ENCODE results near the gene LRRN4. TPM values are rescaled to one million over a fixed set of nuclear protein-coding genes. Genes with fewer than 3 reads are reported as not detected.

The LRRN4 gene
- total RNA-seq, 1 experiment from 2014 or later = 0.72 TPM

- ChIA-PET POLR2A (ENCODE audit: unreplicated experiment) (no interaction called here), CTCF (no interaction called here)
- H3K79me2 ChIP-seq (ENCODE audit: low read depth) = no peaks in the 10 kb centered on the region
- H3K4me3 ChIP-seq = no peak overlapping the region
- H3K27ac ChIP-seq = no peak overlapping the region
- no peaks in the 10 kb centered on the region for H3F3A ChIP-seq (ENCODE audit: insufficient read depth, low read depth)
- no TSS peak for BruUV-seq (replicated peaks)
- intact Hi-C loops (cut with micrococcal nuclease; ENCODE audit: unreplicated experiment) = no loop called here
- H3K4me1 ChIP-seq (replicated peaks; ENCODE audit: insufficient read depth) = no peaks in the 10 kb centered on the region
- no peaks in the 10 kb centered on the region for H3K9me3 ChIP-seq (ENCODE audit: insufficient read depth, low read depth)
- DNase-seq = no peak
- no peak overlapping the region for H2AFZ ChIP-seq
- peaks cover 13% of the 10 kb centered on the region for H3K36me3 ChIP-seq (ENCODE audit: low read depth)
- H3K9me2 ChIP-seq (ENCODE audit: insufficient read depth) = no peaks in the 10 kb centered on the region
- TF ChIP-seq EZH2 (IDR thresholded peaks at IDR 0.05; ENCODE audit: low read depth) = no peak
- no peak for TF ChIP-seq CTCF (conservative IDR thresholded peaks at IDR 0.05)
- no peak overlapping the region for H3K4me2 ChIP-seq
- no peaks in the 10 kb centered on the region for H3K27me3 ChIP-seq (ENCODE audit: insufficient read depth, low read depth)
- H4K20me1 ChIP-seq (ENCODE audit: insufficient read depth) = no peaks in the 10 kb centered on the region
Observed at GRCh38 chr20:6094565-6094964, 40.7 kb upstream of the LRRN4 start.

DNA sequence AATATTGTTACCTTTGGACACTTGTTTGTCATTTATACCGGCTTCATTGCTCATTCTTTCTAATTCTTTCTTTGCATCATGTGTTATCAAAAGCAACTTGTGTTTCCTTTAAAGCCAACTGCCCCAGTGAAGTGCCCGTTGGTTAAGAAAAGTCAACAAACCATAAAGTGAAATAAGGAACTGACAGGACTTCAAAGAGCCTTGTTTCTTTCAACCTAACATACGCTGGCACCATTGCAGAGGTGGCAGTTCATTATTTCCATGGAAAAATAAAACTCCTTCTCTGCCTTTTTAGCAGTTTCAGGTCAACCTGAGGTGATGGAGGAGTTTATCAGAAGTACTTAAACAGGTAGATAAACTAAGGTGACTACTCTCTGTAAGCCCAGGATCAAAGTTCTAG is 40.2 kb upstream of the LRRN4 start:
- POLR2A ChIA-PET (ENCODE audit: unreplicated experiment) = no interaction called here

GRCh38 chr20:6091661-6092060 is 37.8 kb upstream of the LRRN4 start:
- POLR2A ChIA-PET (ENCODE audit: unreplicated experiment) = no interaction called here
- CTCF ChIA-PET = no interaction called here
- Histone ChIP-seq H3K27me3 (ENCODE audit: insufficient read depth, low read depth) (no peaks in the 10 kb centered on the region), H3K4me2 (no peak overlapping the region), H3K4me1 (replicated peaks; ENCODE audit: insufficient read depth) (no peaks in the 10 kb centered on the region), H3K27ac (no peak overlapping the region), H3F3A (ENCODE audit: insufficient read depth, low read depth) (no peaks in the 10 kb centered on the region), H3K36me3 (ENCODE audit: low read depth) (peaks cover 27% of the 10 kb centered on the region), H4K20me1 (ENCODE audit: insufficient read depth) (no peaks in the 10 kb centered on the region), H3K9me3 (ENCODE audit: insufficient read depth, low read depth) (no peaks in the 10 kb centered on the region), H2AFZ (no peak overlapping the region), H3K4me3 (no peak overlapping the region), H3K9me2 (ENCODE audit: insufficient read depth) (no peaks in the 10 kb centered on the region), H3K79me2 (ENCODE audit: low read depth) (no peaks in the 10 kb centered on the region)
- BruUV-seq (replicated peaks) = no TSS peak
- no peak for TF ChIP-seq EZH2 (IDR thresholded peaks at IDR 0.05; ENCODE audit: low read depth)
- no peak for TF ChIP-seq CTCF (conservative IDR thresholded peaks at IDR 0.05)
- intact Hi-C loops (cut with micrococcal nuclease; ENCODE audit: unreplicated experiment) = no loop called here
- DNase-seq = no peak

More for the DNA sequence above, 40.2 kb upstream of the LRRN4 start:
- CTCF ChIA-PET = no interaction called here
- H3F3A ChIP-seq (ENCODE audit: insufficient read depth, low read depth) = no peaks in the 10 kb centered on the region
- H3K9me3 ChIP-seq (ENCODE audit: insufficient read depth, low read depth) = no peaks in the 10 kb centered on the region
- no peaks in the 10 kb centered on the region for H3K27me3 ChIP-seq (ENCODE audit: insufficient read depth, low read depth)
- H3K79me2 ChIP-seq (ENCODE audit: low read depth) = no peaks in the 10 kb centered on the region
- no peaks in the 10 kb centered on the region for H3K9me2 ChIP-seq (ENCODE audit: insufficient read depth)
- no peaks in the 10 kb centered on the region for H3K4me1 ChIP-seq (replicated peaks; ENCODE audit: insufficient read depth)
- DNase-seq = no peak
- intact Hi-C loops (cut with micrococcal nuclease; ENCODE audit: unreplicated experiment) = no loop called here
- no TSS peak for BruUV-seq (replicated peaks)
- no peak overlapping the region for H2AFZ ChIP-seq
- H3K27ac ChIP-seq = no peak overlapping the region
- peaks cover 17% of the 10 kb centered on the region for H3K36me3 ChIP-seq (ENCODE audit: low read depth)
- H3K4me2 ChIP-seq = no peak overlapping the region
- H3K4me3 ChIP-seq = no peak overlapping the region
- no peak for TF ChIP-seq EZH2 (IDR thresholded peaks at IDR 0.05; ENCODE audit: low read depth)
- TF ChIP-seq CTCF (conservative IDR thresholded peaks at IDR 0.05) = no peak
- no peaks in the 10 kb centered on the region for H4K20me1 ChIP-seq (ENCODE audit: insufficient read depth)

Measured in PC-9 (cell line).